ENCODE results near the gene TRAF3.

DNA sequence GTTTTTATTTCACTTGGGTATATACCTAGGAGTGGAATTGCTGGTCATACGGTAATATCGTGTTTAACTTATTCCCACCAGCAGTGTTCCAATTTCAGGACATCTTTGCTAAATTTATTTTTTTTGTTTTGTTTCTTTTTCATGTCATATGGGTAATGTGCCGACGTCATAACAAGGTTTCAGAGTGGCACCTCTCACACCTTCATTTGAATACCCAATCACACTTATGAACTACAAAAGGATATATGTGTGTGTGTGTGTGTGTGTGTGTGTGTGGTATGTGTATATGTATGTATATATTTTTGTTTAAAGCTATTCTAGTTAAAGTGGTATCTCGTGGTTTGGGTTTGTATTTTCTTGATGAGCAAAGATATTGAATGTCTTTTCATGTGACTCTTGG lies 12.1 kb downstream of the TRAF3 start:
- TF ChIP-seq, protein P1, sequence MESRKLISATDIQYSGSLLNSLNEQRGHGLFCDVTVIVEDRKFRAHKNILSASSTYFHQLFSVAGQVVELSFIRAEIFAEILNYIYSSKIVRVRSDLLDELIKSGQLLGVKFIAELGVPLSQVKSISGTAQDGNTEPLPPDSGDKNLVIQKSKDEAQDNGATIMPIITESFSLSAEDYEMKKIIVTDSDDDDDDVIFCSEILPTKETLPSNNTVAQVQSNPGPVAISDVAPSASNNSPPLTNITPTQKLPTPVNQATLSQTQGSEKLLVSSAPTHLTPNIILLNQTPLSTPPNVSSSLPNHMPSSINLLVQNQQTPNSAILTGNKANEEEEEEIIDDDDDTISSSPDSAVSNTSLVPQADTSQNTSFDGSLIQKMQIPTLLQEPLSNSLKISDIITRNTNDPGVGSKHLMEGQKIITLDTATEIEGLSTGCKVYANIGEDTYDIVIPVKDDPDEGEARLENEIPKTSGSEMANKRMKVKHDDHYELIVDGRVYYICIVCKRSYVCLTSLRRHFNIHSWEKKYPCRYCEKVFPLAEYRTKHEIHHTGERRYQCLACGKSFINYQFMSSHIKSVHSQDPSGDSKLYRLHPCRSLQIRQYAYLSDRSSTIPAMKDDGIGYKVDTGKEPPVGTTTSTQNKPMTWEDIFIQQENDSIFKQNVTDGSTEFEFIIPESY (IDR thresholded peaks at IDR 0.05) = no peak
- TF ChIP-seq HNF4G (IDR thresholded peaks at IDR 0.05) = no peak
- TF ChIP-seq, protein P2, sequence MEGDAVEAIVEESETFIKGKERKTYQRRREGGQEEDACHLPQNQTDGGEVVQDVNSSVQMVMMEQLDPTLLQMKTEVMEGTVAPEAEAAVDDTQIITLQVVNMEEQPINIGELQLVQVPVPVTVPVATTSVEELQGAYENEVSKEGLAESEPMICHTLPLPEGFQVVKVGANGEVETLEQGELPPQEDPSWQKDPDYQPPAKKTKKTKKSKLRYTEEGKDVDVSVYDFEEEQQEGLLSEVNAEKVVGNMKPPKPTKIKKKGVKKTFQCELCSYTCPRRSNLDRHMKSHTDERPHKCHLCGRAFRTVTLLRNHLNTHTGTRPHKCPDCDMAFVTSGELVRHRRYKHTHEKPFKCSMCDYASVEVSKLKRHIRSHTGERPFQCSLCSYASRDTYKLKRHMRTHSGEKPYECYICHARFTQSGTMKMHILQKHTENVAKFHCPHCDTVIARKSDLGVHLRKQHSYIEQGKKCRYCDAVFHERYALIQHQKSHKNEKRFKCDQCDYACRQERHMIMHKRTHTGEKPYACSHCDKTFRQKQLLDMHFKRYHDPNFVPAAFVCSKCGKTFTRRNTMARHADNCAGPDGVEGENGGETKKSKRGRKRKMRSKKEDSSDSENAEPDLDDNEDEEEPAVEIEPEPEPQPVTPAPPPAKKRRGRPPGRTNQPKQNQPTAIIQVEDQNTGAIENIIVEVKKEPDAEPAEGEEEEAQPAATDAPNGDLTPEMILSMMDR (IDR thresholded peaks at IDR 0.05; ENCODE audit: low read depth, low read length, missing input control) = no peak
- TF ChIP-seq SP1 (IDR thresholded peaks at IDR 0.05) = no peak

All from liver (tissue), 3 donors.